Kidney capillary endothelial cell (primary cell): Measurements from ENCODE around the gene AKAP9.
"Not testable (repeated sequence)": the region's sequence is repeated elsewhere in the genome, so short reads cannot be mapped to it uniquely, and the experiment has no call there.

Experiments
- DNase-seq: peaks from one replicate; pipeline ENCODE4 v3.0.0-alpha.2; 2018; ENCODE audit warnings: low spot score

The AKAP9 gene

DNA sequence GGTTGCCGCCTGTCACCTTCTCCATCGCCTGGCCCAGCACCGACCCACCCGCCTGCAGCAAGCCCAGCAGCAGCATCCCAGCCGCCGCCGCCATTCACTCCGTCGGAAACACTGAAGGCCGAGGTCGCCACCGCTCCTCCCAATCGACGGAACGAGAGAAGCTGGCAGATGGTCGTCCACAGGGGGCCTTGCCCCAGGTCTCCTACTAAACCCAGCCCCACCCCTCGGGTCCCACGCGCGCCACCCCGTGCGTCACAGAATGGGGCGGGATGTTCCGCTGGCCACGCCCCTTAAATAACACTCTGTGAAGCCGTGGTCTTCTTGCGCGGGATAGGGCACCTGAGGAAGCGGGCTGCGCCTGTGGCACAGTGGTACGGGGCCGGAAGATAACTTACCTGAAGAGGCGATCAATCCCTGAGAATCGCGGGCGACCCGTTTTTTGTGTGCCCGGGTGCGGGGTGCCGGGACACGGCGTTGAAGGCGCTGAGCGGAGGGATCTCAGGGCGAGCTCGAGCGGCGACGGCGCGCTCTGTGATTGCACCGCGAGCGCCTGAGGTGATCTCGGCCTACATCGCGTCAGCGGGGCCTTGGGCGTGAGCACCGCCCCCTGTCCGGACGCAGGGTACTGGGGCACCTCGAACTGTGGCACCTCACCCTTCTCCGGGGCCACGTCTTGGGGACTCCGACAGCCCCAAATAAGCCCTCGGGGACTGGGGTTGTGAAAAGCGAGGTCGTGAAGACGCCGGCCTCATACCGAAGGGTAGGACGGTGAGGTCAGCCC is 193.8 kb downstream of the AKAP9 start, which contains the start of gene CYP51A1:
TSS of gene CYP51A1 (minus strand) at position 207 of the 781 bp plus-strand sequence. CDS start at position 94, 113 bp downstream.
- DNase-seq, result peak; percentile 81

DNA sequence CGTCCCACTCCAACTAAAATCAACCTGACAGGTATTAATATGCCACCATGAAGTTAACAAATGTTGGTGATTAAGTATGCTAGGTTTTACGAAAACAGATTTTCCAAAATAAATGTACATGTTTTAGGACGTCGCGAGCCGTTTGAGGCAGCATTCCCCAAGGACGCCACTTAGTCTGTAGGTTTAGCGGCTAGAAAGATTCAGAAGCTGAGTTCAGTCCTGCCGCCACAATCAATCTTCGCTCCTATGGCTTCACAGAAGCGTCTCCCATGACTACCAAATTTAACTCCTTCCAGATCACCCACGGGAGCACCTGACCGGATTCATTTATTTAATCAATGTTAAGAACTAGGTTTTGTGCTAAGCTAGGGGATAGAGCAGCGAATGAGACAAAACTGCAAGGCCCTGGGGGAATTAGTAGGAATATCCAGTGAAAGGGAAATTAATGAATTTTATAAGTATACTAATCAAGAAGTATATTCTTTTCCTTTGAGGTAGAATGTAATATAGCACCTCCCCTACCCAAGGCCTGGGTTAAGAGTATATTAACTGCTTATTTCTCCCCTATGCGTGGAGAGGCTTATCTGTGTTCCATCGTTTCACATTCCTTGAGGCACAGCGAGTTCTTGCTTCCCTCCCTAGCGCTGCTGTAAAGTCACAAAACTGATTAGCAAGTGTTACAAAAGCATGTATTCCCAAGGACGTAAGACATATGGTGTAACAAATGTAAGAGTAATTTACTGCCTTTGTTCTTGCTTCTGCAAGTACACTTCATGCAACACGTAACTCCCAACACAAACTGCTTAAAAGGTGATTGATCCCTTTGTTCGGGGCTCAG is 194.6 kb downstream of the AKAP9 start:
- DNase-seq, result peak; percentile 16

DNA sequence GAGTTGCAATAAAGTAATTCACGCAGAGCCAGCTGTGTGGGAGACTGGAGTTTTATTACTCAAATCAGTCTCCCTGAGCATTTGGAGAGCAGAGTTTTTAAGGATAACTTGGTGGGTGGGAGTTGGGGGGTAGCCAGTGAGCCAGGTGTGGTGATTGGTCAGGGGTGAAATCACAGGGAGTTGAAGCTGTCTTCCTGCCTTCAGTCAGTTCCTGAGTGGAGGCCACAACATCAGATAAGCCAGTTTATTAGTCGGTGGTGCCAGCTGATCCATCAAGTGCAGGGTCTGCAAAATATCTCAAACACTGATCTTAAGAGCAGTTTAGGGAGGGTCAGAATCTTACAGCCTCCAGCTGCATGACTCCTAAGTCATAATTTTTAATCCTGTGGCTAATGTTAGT is 196.9 kb downstream of the AKAP9 start:
- no peak for DNase-seq

DNA sequence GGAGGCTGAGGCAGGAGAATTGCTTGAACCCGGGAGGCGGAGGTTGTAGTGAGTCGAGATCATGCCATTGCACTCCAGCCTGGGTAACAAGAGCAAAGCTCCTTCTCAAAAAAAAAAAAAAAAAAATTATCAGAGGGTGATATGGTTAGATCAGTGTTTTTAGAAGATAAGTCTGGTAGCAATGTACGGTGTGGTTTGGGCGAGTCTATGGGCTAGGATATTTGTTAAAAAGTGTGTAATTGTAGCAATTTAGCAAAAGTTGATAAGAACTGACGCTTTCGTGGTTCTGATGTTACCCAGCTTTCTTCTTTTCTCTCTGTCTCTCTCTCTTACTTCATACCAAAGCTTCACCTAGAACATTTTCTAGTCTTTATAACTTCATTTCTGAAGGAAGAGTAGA is 200.5 kb downstream of the AKAP9 start:
- DNase-seq, result no peak

DNA sequence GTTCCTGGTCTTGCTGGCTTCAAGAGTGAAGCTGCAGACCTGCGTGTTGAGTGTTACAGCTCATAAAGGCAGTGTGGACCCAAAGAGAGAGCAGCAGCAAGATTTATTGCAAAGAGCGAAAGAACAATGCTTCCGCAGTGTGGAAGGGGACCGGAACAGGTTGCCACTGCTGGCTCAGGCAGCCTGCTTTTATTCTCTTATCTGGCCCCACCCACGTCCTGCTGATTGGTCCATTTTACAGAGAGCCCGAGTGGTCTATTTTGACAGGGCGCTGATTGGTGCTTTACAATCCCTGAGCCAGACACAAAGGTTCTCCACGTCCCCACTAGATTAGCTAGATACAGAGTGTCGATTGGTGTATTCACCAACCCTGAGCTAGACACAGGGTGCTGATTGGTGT is 202.1 kb downstream of the AKAP9 start:
- not testable (repeated sequence) for DNase-seq

DNA sequence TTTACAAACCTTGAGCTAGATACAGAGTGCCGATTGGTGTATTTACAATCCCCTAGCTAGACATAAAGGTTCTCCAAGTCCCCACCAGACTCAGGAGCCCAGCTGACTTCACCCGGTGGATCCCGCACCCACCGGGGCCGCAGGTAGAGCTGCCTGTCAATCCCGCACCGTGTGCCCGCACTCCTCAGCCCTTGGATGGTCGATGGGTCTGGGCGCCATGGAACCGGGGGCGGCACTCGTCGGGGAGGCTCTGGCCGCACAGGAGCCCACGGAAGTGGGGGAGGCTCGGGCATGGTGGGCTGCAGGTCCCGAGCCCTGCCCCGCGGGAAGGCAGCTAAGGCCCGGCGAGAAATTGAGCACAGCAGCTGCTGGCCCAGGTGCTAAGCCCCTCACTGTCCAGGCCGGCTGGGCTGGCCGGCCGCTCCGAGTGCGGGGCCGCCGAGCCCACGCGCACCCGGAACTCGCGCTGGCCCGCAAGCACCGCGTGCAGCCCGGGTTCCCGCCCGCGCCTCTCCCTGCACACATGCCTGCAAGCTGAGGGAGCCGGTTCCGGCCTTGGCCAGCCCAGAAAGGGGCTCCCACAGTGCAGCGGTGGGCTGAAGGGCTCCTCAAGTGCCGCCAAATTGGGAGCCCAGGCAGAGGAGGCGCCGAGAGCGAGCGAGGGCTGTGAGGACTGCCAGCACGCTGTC is 202.7 kb downstream of the AKAP9 start:
- DNase-seq, result not testable (repeated sequence)

DNA sequence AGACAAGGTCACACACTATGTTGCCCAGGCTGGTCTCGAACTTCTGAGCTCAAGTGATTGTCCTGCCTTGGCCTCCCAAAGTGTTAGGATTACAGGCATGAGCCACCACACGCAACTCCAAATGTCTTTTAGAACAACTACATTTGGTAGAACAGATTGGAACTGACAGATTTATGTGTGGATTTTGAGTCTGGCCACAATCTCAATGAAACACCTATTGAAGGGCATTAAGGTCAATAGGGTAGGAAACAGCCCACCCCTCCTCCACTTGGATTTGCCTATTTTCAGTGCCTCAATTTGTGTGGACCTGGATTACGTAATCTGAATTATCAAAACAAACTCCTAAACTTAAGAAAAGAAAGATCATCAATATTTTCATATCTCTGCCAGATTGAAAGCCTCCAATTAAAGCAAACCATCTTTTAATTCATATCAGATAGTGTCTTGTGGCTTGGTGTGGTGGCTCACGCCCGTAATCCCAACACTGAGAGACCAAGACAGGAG is 209.1 kb downstream of the AKAP9 start:
- no peak for DNase-seq

DNA sequence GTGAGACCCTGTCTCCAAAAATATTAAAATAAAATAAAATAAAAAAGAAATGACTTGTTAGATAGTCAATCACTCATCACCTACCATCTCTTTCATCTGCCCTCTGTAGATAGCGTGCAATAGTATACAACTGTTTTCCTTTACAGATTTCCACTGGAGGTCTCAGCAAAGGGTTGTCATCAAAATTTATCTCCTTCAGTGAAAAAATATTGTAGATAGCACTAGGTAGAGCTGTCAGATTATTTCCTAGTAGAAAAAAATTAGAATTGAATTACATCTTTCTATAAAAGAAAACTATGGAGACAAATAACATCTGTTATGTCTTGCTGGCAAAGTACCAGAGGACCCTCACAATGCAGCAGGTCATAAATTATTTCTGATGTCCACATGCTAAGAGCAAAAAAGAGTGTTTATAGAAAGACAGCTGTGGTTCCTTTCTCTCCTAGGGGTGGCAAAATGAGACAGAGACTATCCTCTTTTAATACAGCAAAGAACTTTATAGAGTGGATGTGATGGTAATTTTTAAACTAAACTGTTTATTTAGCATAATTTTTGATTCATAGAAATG is 209.9 kb downstream of the AKAP9 start:
- DNase-seq, result no peak

DNA sequence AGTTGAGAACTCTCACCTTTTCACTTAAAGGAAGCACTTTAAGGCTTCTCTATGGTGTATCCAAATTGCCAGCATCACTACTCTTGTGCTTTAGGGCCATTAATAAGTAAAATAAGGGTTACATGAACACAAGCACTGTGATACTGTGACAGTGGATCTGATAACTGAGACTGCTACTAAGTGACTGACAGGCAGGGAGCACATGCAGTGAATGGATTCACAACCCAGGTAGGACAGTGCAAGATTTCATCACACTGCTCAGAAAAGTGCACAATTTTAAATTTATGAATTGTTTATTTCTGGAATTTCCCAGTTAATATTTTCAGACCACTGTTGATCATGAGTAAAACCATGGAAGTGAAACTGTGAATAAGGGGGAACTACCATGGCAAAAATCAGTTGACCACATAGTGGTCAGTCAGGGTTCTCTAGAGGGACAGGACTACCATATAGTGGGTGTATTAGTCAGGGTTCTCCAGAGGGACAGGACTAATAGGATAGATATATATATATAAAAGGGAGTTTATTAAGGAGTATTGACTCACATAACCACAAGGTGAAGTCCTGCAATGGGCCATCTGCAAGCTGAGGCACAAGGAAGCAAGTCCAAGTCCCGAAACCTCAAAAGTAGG is 214.6 kb downstream of the AKAP9 start:
- DNase-seq, result no peak

DNA sequence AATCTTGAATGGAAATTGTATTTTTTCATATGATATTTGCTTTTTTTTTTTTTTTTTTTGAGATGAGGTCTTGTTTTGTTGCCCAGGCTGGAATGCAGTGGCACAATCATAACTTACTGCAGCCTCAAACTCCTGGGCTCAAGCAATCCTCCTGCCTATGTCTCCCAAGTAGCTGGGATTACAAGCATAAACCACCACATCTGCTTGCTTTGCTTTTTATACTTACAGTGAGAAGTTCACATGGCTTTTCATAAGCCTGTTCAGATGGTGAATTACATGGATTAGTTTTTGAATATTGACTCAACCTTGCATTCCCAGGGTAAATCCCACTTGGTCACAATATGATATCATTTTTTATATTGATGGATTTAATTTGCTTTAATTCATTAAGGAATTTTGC is 216.3 kb downstream of the AKAP9 start:
- no peak for DNase-seq

DNA sequence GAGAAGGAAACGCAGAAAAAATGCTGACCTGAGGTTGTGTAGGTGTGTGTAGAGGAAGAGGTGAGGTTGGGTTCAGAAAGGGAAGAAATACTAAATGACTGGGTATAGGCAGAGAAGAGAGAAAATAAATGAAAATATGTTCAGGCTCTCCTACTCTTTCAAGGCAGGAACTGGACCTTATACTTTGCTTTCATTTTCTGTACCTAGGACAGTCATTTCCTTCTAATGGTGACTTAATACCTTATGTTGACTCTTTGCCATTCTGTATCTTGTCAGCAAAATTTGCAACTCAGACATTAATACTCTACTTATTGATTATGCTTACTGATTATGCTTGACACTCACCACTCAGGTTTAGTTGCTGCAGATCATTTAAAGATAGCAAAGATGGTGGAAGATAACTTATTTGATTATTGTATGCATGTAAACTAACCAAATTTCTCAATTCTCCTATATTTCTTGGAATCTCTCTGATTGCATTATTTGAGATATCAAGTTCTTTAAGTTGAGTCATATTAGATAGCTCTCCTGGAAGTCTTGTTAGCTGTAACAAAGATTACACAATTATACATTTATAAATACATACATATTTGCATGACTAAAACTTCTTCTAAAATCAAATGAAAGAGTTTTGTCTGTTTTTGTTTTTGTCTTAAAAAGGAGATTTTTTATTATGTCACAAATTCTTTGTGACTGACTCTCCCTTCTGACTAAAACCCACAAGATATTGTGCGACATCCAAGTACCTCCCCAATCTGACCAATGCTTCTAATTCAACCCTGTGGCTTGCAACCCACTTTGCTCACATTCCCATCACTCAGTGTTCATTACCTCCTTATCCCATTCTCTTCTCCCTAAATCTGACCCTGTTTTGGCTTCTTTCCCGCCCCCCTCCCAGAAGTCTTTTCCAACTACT is 218.3 kb downstream of the AKAP9 start:
- DNase-seq, result no peak
